HG03159 (cell line): ENCODE measurements around the gene PDIA4.
"Not testable (repeated sequence)": the region's sequence is repeated elsewhere in the genome, so short reads cannot be mapped to it uniquely, and the experiment has no call there.

Experiments used
- ATAC-seq: cut with Tn5 transposase; IDR thresholded peaks from one replicate; pipeline ENCODE4 v1.9.1; 2021; ENCODE audit warnings: mild to moderate bottlenecking, moderate library complexity; ENCODE audit not compliant: unreplicated experiment

The PDIA4 gene

GRCh38 chr7:149028346-149029109, at the start of gene PDIA4:
TSS of gene PDIA4 (minus strand) at chr7:149028505. CDS start at chr7:149028408, 97 bp downstream.
- ATAC-seq: peak; percentile 90

GRCh38 chr7:149077594-149077993, 49.3 kb upstream of the PDIA4 start:
- ATAC-seq: no peak

- no peak for ATAC-seq
Measured at GRCh38 chr7:149075286-149075685, 47.0 kb upstream of the PDIA4 start.

GRCh38 chr7:149074116-149074885, 46.0 kb upstream of the PDIA4 start:
- no peak for ATAC-seq

GRCh38 chr7:149072438-149072775, 44.1 kb upstream of the PDIA4 start:
- no peak for ATAC-seq

- no peak for ATAC-seq
Measured at GRCh38 chr7:149071641-149072437, 43.5 kb upstream of the PDIA4 start.

- ATAC-seq: no peak
Measured at GRCh38 chr7:149071182-149071635, 42.9 kb upstream of the PDIA4 start.

- ATAC-seq: no peak
Measured at GRCh38 chr7:149070372-149071125, 42.2 kb upstream of the PDIA4 start.

GRCh38 chr7:149067869-149068268, 39.6 kb upstream of the PDIA4 start:
- ATAC-seq: no peak

GRCh38 chr7:149063476-149063875, 35.2 kb upstream of the PDIA4 start:
- ATAC-seq: no peak

GRCh38 chr7:149062217-149062899, 34.1 kb upstream of the PDIA4 start:
- not testable (repeated sequence) for ATAC-seq

- ATAC-seq: no peak
Measured at GRCh38 chr7:149060156-149060555, 31.9 kb upstream of the PDIA4 start.

GRCh38 chr7:149053885-149054284, 25.6 kb upstream of the PDIA4 start:
- ATAC-seq: no peak

GRCh38 chr7:149053384-149053783, 25.1 kb upstream of the PDIA4 start:
- no peak for ATAC-seq

- no peak for ATAC-seq
Measured at GRCh38 chr7:149050941-149051340, 22.6 kb upstream of the PDIA4 start.

- no peak for ATAC-seq
Measured at GRCh38 chr7:149048805-149049204, 20.5 kb upstream of the PDIA4 start.

- ATAC-seq: no peak
Measured at GRCh38 chr7:149046416-149046815, 18.1 kb upstream of the PDIA4 start.

GRCh38 chr7:149043936-149044335, 15.6 kb upstream of the PDIA4 start:
- ATAC-seq: no peak

- no peak for ATAC-seq
Measured at GRCh38 chr7:149041350-149041749, 13.0 kb upstream of the PDIA4 start.

GRCh38 chr7:149038641-149039040, 10.3 kb upstream of the PDIA4 start:
- ATAC-seq: not testable (repeated sequence)
